Epithelial cell of proximal tubule (primary cell): Measurements from ENCODE around the gene RBMX2. TPM values are rescaled to one million over a fixed set of nuclear protein-coding genes. Genes with fewer than 3 reads are reported as not detected.

ENCODE experiments used
- DNase-seq: peaks from one replicate; pipeline ENCODE4 v3.0.0-alpha.2; 2011; ENCODE audit warnings: low read depth
- H3K4me3 ChIP-seq: 2 replicates; pipeline ENCODE4 v1.5.1; 2011; ENCODE audit warnings: low read depth, mild to moderate bottlenecking, low read length
- total RNA-seq: library from RNA; depleted of rRNA; stranded (reverse); fragments of >200 nt; gene quantifications from 2 replicates; pipeline ENCODE4 v1.2.3, GENCODE V29; 2015
- TF ChIP-seq, protein P1 (sequence below): conservative IDR thresholded peaks from 2 replicates; pipeline ENCODE4 v1.5.1; 2012; ENCODE audit warnings: low read depth, mild to moderate bottlenecking, low read length

Gene RBMX2
- total RNA-seq, 1 donor from 2014 or later: 23.2 TPM

- TF ChIP-seq, protein P1, sequence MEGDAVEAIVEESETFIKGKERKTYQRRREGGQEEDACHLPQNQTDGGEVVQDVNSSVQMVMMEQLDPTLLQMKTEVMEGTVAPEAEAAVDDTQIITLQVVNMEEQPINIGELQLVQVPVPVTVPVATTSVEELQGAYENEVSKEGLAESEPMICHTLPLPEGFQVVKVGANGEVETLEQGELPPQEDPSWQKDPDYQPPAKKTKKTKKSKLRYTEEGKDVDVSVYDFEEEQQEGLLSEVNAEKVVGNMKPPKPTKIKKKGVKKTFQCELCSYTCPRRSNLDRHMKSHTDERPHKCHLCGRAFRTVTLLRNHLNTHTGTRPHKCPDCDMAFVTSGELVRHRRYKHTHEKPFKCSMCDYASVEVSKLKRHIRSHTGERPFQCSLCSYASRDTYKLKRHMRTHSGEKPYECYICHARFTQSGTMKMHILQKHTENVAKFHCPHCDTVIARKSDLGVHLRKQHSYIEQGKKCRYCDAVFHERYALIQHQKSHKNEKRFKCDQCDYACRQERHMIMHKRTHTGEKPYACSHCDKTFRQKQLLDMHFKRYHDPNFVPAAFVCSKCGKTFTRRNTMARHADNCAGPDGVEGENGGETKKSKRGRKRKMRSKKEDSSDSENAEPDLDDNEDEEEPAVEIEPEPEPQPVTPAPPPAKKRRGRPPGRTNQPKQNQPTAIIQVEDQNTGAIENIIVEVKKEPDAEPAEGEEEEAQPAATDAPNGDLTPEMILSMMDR: no peak
- H3K4me3 ChIP-seq: no peak overlapping the region
- no peak for DNase-seq
Observed at GRCh38 chrX:130446974-130447373, 45.2 kb downstream of the RBMX2 start.

Other genes with a start within 250 kb of the RBMX2 start
- gene AIFM1, start 236.1 kb upstream of the RBMX2 start, total RNA-seq: 17.1 and 29.8 TPM in 2 replicates
- gene RAB33A, start 230.0 kb upstream of the RBMX2 start, total RNA-seq: 0.63 TPM in 1 of 2 replicates, not detected in the other
- gene ZNF280C, start 133.1 kb upstream of the RBMX2 start, total RNA-seq: 2.8 and 5.2 TPM in 2 replicates
- 9.0 and 15.9 TPM in 2 replicates for gene SLC25A14, start 62.1 kb upstream of the RBMX2 start, total RNA-seq
- gene GPR119, start 16.3 kb upstream of the RBMX2 start, total RNA-seq: not detected in 2 replicates